Measurements from ENCODE around the gene RAB11FIP4. TPM values are rescaled to one million over a fixed set of nuclear protein-coding genes. Genes with fewer than 3 reads are reported as not detected.
A peak's percentile ranks its signal among the peaks of the same experiment; 100 is the strongest.

RAB11FIP4 gene
- total and polyA plus RNA-seq, 2 experiments from 2014 or later = 8.8 to 23.4 TPM

- DNase-seq (ENCODE audit: low read depth in 1 of 2, low spot score in 1 of 2) = no peak
These were observed 3.1 kb upstream of the RAB11FIP4 start for GRCh38 chr17:31388351-31388750.

GRCh38 chr17:31388770-31389656 lies 2.5 kb upstream of the RAB11FIP4 start:
- Histone ChIP-seq H3K27me3 (peaks cover 44% of the 10 kb centered on the region), H3K27ac (no peak overlapping the region), H3K36me3 (no peaks in the 10 kb centered on the region), H3K9me3 (ENCODE audit: low read depth) (no peaks in the 10 kb centered on the region), H3K4me1 (ENCODE audit: low read depth) (no peaks in the 10 kb centered on the region), H3K4me3 (no peak overlapping the region)
- TF ChIP-seq, protein P1, sequence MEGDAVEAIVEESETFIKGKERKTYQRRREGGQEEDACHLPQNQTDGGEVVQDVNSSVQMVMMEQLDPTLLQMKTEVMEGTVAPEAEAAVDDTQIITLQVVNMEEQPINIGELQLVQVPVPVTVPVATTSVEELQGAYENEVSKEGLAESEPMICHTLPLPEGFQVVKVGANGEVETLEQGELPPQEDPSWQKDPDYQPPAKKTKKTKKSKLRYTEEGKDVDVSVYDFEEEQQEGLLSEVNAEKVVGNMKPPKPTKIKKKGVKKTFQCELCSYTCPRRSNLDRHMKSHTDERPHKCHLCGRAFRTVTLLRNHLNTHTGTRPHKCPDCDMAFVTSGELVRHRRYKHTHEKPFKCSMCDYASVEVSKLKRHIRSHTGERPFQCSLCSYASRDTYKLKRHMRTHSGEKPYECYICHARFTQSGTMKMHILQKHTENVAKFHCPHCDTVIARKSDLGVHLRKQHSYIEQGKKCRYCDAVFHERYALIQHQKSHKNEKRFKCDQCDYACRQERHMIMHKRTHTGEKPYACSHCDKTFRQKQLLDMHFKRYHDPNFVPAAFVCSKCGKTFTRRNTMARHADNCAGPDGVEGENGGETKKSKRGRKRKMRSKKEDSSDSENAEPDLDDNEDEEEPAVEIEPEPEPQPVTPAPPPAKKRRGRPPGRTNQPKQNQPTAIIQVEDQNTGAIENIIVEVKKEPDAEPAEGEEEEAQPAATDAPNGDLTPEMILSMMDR (IDR thresholded peaks at IDR 0.05; ENCODE audit: low read depth, low read length) = peak; percentile 79
- DNase-seq (ENCODE audit: low read depth in 1 of 2, low spot score in 1 of 2) = peak; percentile 33 to 55

More at GRCh38 chr17:31388351-31388750, 3.1 kb upstream of the RAB11FIP4 start:
- Histone ChIP-seq H3K4me1 (ENCODE audit: low read depth) (no peaks in the 10 kb centered on the region), H3K9me3 (ENCODE audit: low read depth) (no peaks in the 10 kb centered on the region), H3K27ac (no peak overlapping the region), H3K4me3 (no peak overlapping the region), H3K27me3 (peaks cover 37% of the 10 kb centered on the region), H3K36me3 (no peaks in the 10 kb centered on the region)
- TF ChIP-seq, protein P1 (IDR thresholded peaks at IDR 0.05; ENCODE audit: low read depth, low read length) = no peak

DNA sequence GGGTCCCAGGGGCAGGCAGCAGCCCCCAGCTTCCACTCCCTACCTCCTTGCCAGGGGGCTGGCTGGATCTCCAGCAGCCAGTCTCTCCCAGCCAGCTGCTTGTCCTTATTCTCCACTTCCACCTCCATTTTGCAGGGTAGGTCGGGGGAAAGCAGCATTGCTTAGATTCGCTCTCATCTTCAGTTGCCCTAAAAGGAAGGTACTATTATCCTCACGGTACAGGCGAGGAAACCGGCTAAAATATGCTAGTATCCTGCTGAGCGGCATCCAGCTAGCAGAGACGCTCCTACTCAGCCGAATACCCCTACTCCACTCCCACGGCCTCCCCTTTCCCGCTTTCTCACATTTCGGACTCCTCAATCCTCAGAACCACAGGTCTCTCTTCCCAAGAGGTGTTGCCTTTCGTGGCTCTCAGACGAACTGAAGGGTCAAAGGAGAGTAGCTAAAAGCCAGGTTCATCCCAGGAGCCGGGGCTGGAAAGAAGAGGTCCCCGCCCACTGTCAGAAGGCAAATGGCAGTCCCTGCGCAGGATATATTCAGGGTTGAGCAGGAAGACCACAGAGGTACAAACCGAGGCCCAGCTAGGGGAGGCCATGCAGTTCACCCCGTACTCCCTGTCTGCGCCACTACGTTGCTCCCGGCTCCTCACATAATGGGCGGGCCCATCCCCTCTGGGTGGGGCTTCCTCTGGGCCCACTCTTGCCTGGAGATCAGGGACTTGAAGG lies 1.7 kb upstream of the RAB11FIP4 start:
- Histone ChIP-seq H3K4me3 (no peak overlapping the region), H3K27me3 (peaks cover 45% of the 10 kb centered on the region), H3K27ac (no peak overlapping the region), H3K4me1 (ENCODE audit: low read depth) (no peaks in the 10 kb centered on the region), H3K36me3 (no peaks in the 10 kb centered on the region), H3K9me3 (ENCODE audit: low read depth) (no peaks in the 10 kb centered on the region)
- DNase-seq (ENCODE audit: low read depth in 1 of 2, low spot score in 1 of 2) = no peak
- TF ChIP-seq, protein P1 (IDR thresholded peaks at IDR 0.05; ENCODE audit: low read depth, low read length) = no peak

DNA sequence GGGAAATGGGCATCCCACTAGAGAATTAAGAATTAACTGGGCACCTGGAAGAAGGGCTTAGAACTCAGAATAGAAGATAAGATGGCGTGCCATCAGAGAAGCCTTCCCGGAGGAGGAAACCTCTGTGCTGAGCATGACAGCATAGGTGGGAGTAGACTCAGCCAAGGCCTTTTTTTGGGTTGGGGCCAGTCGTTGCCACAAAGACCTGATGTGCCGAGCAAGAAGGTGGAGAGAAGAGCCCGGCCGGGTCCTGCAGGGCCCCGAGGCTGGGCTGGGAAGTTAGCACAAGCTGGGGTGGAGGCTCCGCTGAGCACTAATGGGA lies 1.1 kb upstream of the RAB11FIP4 start:
- Histone ChIP-seq H3K4me1 (ENCODE audit: low read depth) (no peaks in the 10 kb centered on the region), H3K4me3 (no peak overlapping the region), H3K9me3 (ENCODE audit: low read depth) (no peaks in the 10 kb centered on the region), H3K36me3 (no peaks in the 10 kb centered on the region), H3K27me3 (peaks cover 45% of the 10 kb centered on the region), H3K27ac (no peak overlapping the region)
- TF ChIP-seq, protein P1 (IDR thresholded peaks at IDR 0.05; ENCODE audit: low read depth, low read length) = no peak
- DNase-seq (ENCODE audit: low read depth in 1 of 2, low spot score in 1 of 2) = no peak

- H3K27me3 ChIP-seq = peaks cover 45% of the 10 kb centered on the region
- H3K4me3 ChIP-seq = peak overlapping the region; percentile 31
- H3K36me3 ChIP-seq = no peaks in the 10 kb centered on the region
- peak in 1 of 2 donors; percentile 19 for DNase-seq (ENCODE audit: low read depth in 1 of 2, low spot score in 1 of 2)
- no peaks in the 10 kb centered on the region for H3K9me3 ChIP-seq (ENCODE audit: low read depth)
- no peak overlapping the region for H3K27ac ChIP-seq
- no peaks in the 10 kb centered on the region for H3K4me1 ChIP-seq (ENCODE audit: low read depth)
- TF ChIP-seq, protein P1 (IDR thresholded peaks at IDR 0.05; ENCODE audit: low read depth, low read length) = no peak
These were observed 553 bp upstream of the RAB11FIP4 start for GRCh38 chr17:31390748-31391495.

Data from cardiac muscle cell (in vitro differentiated cells and primary cell).